Measurements from ENCODE around the gene SMIM17. TPM values are rescaled to one million over a fixed set of nuclear protein-coding genes. Genes with fewer than 3 reads are reported as not detected.

SMIM17 gene
- total RNA-seq = under 1 TPM in 1 of 4 donors, not detected in 3; 0.39 TPM

DNA sequence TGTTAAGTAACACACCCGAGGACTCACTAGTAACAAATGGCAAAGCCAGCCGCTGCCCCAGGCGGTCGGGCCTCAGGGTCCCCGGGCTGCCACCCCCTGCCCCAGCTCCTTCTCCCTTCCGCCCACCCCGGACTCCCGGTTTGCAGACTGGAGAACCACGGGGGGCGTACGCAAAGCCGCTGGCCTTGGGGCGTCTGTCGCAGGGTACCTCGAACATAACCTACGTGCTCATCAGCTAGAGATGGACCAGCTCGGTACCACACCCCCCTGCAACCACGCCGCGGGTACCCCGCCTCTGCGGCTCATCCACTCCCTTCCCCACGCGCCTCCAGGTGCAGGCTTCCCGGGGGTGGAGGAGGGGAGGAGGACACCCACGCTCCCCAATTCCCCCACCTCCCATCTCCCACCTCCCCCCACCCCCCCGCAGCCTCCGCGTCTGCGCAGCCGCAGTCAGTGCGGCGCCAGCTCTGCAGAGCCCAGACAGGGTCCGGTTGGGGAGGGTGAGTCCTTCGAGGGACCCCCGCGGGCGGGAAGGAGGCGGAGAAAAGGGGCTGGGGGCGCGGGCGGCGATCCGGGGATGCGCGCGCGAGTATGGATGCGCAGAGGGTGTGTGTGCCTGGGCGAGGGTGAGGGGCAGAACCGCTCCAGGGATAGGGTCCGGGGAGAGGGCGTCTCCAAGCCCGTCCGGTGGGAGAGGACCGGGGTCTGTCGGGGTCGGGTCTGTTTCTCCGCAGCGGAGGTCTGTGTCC lies at the start of gene SMIM17:
Gene SMIM17, plus strand, starts transcription at position 449 of the 749 bp plus-strand sequence. CDS start 2,509 bp downstream, outside the sequence.
- H3K27ac ChIP-seq = no peak within 1 kb of the TSS
- no peaks in the 10 kb centered on the region for H3K9me3 ChIP-seq
- H3K4me1 ChIP-seq = no peaks in the 10 kb centered on the region
- TF ChIP-seq CTCF (IDR thresholded peaks at IDR 0.05 in 4 of 5, conservative IDR thresholded peaks at IDR 0.05 in 1 of 5) = no peak
- TF ChIP-seq POLR2A (IDR thresholded peaks at IDR 0.05) = no peak
- H3K36me3 ChIP-seq = no peaks in the 10 kb centered on the region
- peaks cover 3 to 14% (median 13%) of the 10 kb centered on the region in 3 donors for H3K27me3 ChIP-seq
- ATAC-seq (no peak), DNase-seq (no peak)
- in situ Hi-C loops (cut with MboI; ENCODE audit: low sequenced_read_pairs in 4 of 4) (no loop called here), intact Hi-C loops (cut with DNase I; ENCODE audit: low total_unique reads) (no loop called here)
- no peak within 1 kb of the TSS for H3K4me3 ChIP-seq

GRCh38 chr19:56594446-56594782 lies 48.5 kb upstream of the SMIM17 start:
- H3K27ac ChIP-seq = peak overlapping the region in 2 of 4 donors; percentile 77 to 82

GRCh38 chr19:56594783-56595547 lies 48.0 kb upstream of the SMIM17 start, which contains the start of gene ZNF71:
Gene ZNF71 (plus strand): TSS chr19:56595302. CDS start chr19:56601559, 6,257 bp downstream.
- Histone ChIP-seq H3K27ac (peak within 1 kb of the TSS; percentile 76 to 82 (median 78)), H3K9me3 (no peaks in the 10 kb centered on the region), H3K36me3 (no peaks in the 10 kb centered on the region), H3K4me1 (peaks cover 12 to 18% of the 10 kb centered on the region in 2 donors), H3K27me3 (no peaks in the 10 kb centered on the region), H3K4me3 (peak within 1 kb of the TSS; percentile 73 to 98 (median 84))
- TF ChIP-seq POLR2A (IDR thresholded peaks at IDR 0.05) (peak in 1 of 2 donors; percentile 28), CTCF (IDR thresholded peaks at IDR 0.05 in 4 of 5, conservative IDR thresholded peaks at IDR 0.05 in 1 of 5) (no peak)
- DNase-seq (peak; percentile 71 to 75), ATAC-seq (peak; percentile 77 to 90)
- intact Hi-C loops (cut with DNase I; ENCODE audit: low total_unique reads) (loop anchor here (1.0 to 10.0 kb wide), 7 partner anchors 28 to 450 kb away; partner anchors contain the start of genes ZFP28, ZNF444, ZNF470 and ZNF471), in situ Hi-C loops (cut with MboI; ENCODE audit: low sequenced_read_pairs in 4 of 4) (no loop called here)

More at GRCh38 chr19:56594446-56594782, 48.5 kb upstream of the SMIM17 start:
- TF ChIP-seq POLR2A (IDR thresholded peaks at IDR 0.05) = no peak
- TF ChIP-seq CTCF (IDR thresholded peaks at IDR 0.05 in 4 of 5, conservative IDR thresholded peaks at IDR 0.05 in 1 of 5) = no peak
- ATAC-seq (no peak), DNase-seq (no peak)
- Histone ChIP-seq H3K9me3 (no peaks in the 10 kb centered on the region), H3K4me1 (peaks cover 12 to 18% of the 10 kb centered on the region in 2 donors), H3K36me3 (no peaks in the 10 kb centered on the region), H3K27me3 (no peaks in the 10 kb centered on the region), H3K4me3 (peak overlapping the region; percentile 73 to 98 (median 84))
- in situ Hi-C loops (cut with MboI; ENCODE audit: low sequenced_read_pairs in 4 of 4) = no loop called here
- intact Hi-C loops (cut with DNase I; ENCODE audit: low total_unique reads) = loop anchor here (2.0 to 10.0 kb wide), 5 partner anchors 76 to 450 kb away; partner anchors contain the start of genes ZNF444, ZNF471, ZNF582 and ZNF835

DNA sequence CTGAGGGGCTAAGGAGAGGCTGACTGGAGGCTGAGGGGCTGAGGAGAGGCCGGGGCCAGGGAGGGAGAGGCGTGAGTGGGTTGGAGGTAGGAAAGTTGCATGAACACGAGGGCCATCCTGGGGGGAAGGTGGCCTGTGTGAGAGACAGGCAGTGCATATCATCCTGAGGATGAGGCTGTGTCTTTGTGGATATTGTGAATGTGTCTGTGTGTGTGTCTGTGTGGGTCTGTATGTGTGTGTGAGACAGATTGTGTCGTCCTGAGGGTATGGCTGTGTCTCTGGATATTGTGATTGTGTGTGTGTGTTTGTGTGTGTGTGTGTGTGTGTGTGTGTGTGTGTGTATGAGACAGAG lies 47.4 kb upstream of the SMIM17 start:
- Histone ChIP-seq H3K4me3 (peak overlapping the region; percentile 73 to 98 (median 84)), H3K27ac (peak overlapping the region; percentile 76 to 82 (median 78)), H3K36me3 (peaks cover 0 to under 1% of the 10 kb centered on the region in 2 donors), H3K9me3 (no peaks in the 10 kb centered on the region), H3K27me3 (no peaks in the 10 kb centered on the region), H3K4me1 (peaks cover 12 to 18% of the 10 kb centered on the region in 2 donors)
- DNase-seq (no peak), ATAC-seq (no peak)
- intact Hi-C loops (cut with DNase I; ENCODE audit: low total_unique reads) (loop anchor here (1.0 to 10.0 kb wide), 7 partner anchors 28 to 451 kb away; partner anchors contain the start of genes ZFP28, ZNF444, ZNF470 and ZNF471), in situ Hi-C loops (cut with MboI; ENCODE audit: low sequenced_read_pairs in 4 of 4) (no loop called here)
- TF ChIP-seq CTCF (IDR thresholded peaks at IDR 0.05 in 4 of 5, conservative IDR thresholded peaks at IDR 0.05 in 1 of 5) (no peak), POLR2A (IDR thresholded peaks at IDR 0.05) (no peak)

All from gastrocnemius medialis (tissue), 4 donors.